ENCODE results near the gene TMEM225B.

TMEM225B gene

DNA sequence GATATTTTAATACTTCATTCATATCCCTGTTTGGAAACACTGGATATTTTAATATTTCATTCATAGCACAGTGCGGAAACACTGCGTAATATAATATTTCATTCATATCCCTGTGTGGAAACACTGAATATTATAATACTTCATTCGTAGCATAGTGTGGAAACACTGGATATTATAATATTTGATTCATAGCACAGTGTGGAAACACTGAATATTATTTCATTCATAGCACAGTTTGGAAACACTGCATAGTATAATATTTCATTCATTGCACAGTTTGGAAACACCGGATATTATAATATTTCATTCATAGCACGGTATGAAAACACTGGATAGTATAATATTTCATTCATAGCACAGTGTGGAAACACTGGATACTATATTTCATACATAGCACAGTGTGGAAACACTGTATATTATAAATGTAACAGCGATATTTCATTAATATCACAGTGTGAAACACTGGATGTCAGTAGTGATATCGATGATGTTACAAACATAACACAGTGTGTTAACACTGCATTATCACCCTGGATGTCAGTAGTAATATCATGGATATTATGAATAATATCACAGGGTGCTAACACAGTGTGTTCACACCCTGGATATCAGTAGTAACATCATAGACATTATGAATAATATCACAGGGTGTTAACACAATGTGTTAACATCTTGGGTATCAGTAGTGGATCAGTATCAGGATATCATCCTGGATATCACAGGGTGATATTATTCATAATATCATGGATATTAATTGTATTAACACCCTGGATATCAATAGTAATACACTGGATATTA lies 2.9 kb upstream of the TMEM225B start:
- Histone ChIP-seq H3K4me1 (no peaks in the 10 kb centered on the region), H3K27ac (no peak overlapping the region), H3K9ac (no peak overlapping the region), H3K4me2 (ENCODE audit: low read length) (no peak overlapping the region), H3K4me3 (ENCODE audit: low read depth, low read length) (no peak overlapping the region), H2AFZ (no peak overlapping the region), H3K9me3 (ENCODE audit: control insufficient read depth, low read length) (no peaks in the 10 kb centered on the region), H3K79me2 (no peaks in the 10 kb centered on the region), H3K27me3 (ENCODE audit: control insufficient read depth, insufficient read depth, low read length) (no peaks in the 10 kb centered on the region), H3K36me3 (ENCODE audit: control insufficient read depth, insufficient read depth, low read length) (no peaks in the 10 kb centered on the region)
- TF ChIP-seq, protein P1, sequence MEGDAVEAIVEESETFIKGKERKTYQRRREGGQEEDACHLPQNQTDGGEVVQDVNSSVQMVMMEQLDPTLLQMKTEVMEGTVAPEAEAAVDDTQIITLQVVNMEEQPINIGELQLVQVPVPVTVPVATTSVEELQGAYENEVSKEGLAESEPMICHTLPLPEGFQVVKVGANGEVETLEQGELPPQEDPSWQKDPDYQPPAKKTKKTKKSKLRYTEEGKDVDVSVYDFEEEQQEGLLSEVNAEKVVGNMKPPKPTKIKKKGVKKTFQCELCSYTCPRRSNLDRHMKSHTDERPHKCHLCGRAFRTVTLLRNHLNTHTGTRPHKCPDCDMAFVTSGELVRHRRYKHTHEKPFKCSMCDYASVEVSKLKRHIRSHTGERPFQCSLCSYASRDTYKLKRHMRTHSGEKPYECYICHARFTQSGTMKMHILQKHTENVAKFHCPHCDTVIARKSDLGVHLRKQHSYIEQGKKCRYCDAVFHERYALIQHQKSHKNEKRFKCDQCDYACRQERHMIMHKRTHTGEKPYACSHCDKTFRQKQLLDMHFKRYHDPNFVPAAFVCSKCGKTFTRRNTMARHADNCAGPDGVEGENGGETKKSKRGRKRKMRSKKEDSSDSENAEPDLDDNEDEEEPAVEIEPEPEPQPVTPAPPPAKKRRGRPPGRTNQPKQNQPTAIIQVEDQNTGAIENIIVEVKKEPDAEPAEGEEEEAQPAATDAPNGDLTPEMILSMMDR (IDR thresholded peaks at IDR 0.05) = no peak

DNA sequence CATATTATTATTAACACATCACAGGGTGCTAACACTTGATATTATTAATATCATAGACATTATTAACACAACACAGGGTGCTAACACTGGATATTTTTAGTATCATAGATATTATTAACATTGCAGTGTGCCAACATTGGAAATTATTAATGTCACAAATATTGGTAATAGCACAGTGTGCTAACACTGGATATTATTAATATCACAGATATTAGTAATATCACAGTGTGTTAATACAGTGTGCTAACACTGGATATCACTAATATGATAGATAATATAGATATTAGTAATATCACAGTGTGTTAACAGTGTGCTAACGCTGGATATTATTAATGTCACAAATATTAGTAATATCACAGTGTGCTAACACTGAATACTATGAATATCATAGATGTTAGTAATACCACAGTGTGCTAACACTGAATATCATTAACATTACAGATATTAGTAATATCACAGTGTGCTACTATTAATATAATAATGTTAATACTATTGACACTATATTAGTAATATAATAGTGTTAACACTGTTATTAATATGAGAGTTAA lies 1.6 kb upstream of the TMEM225B start:
- H3K4me3 ChIP-seq (ENCODE audit: low read depth, low read length) = no peak overlapping the region
- H3K9ac ChIP-seq = no peak overlapping the region
- TF ChIP-seq, protein P1 (IDR thresholded peaks at IDR 0.05) = no peak
- H2AFZ ChIP-seq = no peak overlapping the region
- H3K4me2 ChIP-seq (ENCODE audit: low read length) = no peak overlapping the region
- H3K9me3 ChIP-seq (ENCODE audit: control insufficient read depth, low read length) = no peaks in the 10 kb centered on the region
- H3K27me3 ChIP-seq (ENCODE audit: control insufficient read depth, insufficient read depth, low read length) = no peaks in the 10 kb centered on the region
- no peaks in the 10 kb centered on the region for H3K36me3 ChIP-seq (ENCODE audit: control insufficient read depth, insufficient read depth, low read length)
- no peaks in the 10 kb centered on the region for H3K79me2 ChIP-seq
- no peak overlapping the region for H3K27ac ChIP-seq
- H3K4me1 ChIP-seq = no peaks in the 10 kb centered on the region

DNA sequence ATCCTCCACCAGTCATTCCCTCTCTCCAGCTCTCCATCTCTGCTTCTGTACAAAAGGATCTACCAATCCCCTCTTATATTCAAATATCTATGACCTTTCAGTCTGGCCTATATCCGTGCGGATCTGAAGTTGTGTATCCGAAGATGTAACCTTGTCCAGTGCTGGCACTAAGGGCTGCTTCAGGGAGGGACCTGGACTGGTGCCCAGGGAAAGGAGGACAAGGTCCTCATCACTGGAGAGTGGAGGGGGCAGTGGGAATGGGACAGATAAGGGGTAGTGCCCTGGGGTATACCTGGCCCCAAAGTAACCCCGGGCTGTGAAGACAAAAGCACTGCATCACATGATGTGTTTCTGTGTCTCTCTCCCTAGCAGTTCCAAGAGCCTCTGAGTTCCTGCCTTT lies 1.8 kb downstream of the TMEM225B start:
- Histone ChIP-seq H2AFZ (no peak overlapping the region), H3K4me2 (ENCODE audit: low read length) (no peak overlapping the region), H3K4me3 (ENCODE audit: low read depth, low read length) (no peak overlapping the region), H3K36me3 (ENCODE audit: control insufficient read depth, insufficient read depth, low read length) (no peaks in the 10 kb centered on the region), H3K79me2 (no peaks in the 10 kb centered on the region), H3K9me3 (ENCODE audit: control insufficient read depth, low read length) (no peaks in the 10 kb centered on the region), H3K4me1 (no peaks in the 10 kb centered on the region), H3K27me3 (ENCODE audit: control insufficient read depth, insufficient read depth, low read length) (no peaks in the 10 kb centered on the region), H3K27ac (no peak overlapping the region), H3K9ac (no peak overlapping the region)
- TF ChIP-seq, protein P1 (IDR thresholded peaks at IDR 0.05) = no peak

DNA sequence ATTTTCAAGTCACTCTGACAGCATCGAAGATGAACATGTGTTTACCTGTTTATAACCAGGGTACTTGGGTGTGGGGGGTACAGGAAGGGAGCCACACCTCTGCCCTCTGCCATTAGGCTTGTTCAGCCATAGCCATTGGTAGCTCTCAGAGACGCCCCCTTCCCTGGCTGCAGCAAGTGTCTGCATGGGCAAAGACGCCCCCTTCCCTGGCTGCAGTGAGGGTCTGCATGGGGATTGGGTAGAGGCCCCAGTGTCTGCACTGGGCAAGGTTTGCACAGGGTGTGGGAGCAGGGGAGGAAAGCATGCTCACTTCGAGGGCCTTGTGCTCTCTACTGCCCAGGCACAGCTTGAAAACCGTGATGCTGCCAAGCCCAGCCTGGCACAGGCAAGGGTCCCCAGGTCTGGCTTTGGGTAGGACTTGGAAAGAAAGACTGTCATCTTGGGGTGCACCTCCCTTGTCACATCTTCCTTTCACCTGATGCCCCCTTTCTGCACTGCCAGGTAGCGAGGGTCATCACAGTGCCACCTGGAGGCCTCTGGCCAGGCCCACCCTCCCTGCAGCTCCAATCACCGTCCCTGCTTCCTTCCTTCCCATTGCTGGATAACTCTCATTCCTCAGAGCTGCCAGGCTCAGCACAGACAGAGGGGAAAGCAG lies 3.7 kb downstream of the TMEM225B start:
- Histone ChIP-seq H3K4me2 (ENCODE audit: low read length) (no peak overlapping the region), H3K27ac (no peak overlapping the region), H3K9ac (no peak overlapping the region), H2AFZ (no peak overlapping the region), H3K27me3 (ENCODE audit: control insufficient read depth, insufficient read depth, low read length) (no peaks in the 10 kb centered on the region), H3K4me1 (no peaks in the 10 kb centered on the region), H3K36me3 (ENCODE audit: control insufficient read depth, insufficient read depth, low read length) (no peaks in the 10 kb centered on the region), H3K9me3 (ENCODE audit: control insufficient read depth, low read length) (no peaks in the 10 kb centered on the region), H3K4me3 (ENCODE audit: low read depth, low read length) (no peak overlapping the region), H3K79me2 (no peaks in the 10 kb centered on the region)
- TF ChIP-seq, protein P1 (IDR thresholded peaks at IDR 0.05) = no peak

Data from parathyroid adenoma (tissue), 2 donors.